ENCODE results near the gene KCNQ5. TPM values are rescaled to one million over a fixed set of nuclear protein-coding genes. Genes with fewer than 3 reads are reported as not detected.

KCNQ5 gene
- total RNA-seq, 1 donor from 2014 or later = 3.9 TPM

GRCh38 chr6:72956272-72956671 lies 334.4 kb downstream of the KCNQ5 start:
- no peak for TF ChIP-seq POLR2A (IDR thresholded peaks at IDR 0.05)
- no peak for TF ChIP-seq CTCF (IDR thresholded peaks at IDR 0.05)
- no peak for TF ChIP-seq POLR2AphosphoS5 (IDR thresholded peaks at IDR 0.05; ENCODE audit: insufficient read depth in 1 of 2, low read depth in 1 of 2)
- intact Hi-C loops (cut with DNase I) = no loop called here
- H3K27ac ChIP-seq = no peak overlapping the region
- DNase-seq (ENCODE audit: extremely low spot score in 2 of 2) = no peak
- no peaks in the 10 kb centered on the region for H3K9me3 ChIP-seq
- no peaks in the 10 kb centered on the region for H3K36me3 ChIP-seq
- no peaks in the 10 kb centered on the region for H3K4me1 ChIP-seq
- no peaks in the 10 kb centered on the region for H3K27me3 ChIP-seq
- H3K4me3 ChIP-seq = no peak overlapping the region

- intact Hi-C loops (cut with DNase I) = no loop called here
- H3K9me3 ChIP-seq = no peaks in the 10 kb centered on the region
- no peak overlapping the region for H3K4me3 ChIP-seq
- no peaks in the 10 kb centered on the region for H3K4me1 ChIP-seq
- no peaks in the 10 kb centered on the region for H3K36me3 ChIP-seq
- no peaks in the 10 kb centered on the region for H3K27me3 ChIP-seq
- DNase-seq (ENCODE audit: extremely low spot score in 2 of 2) = no peak
- TF ChIP-seq CTCF (IDR thresholded peaks at IDR 0.05) (no peak), POLR2AphosphoS5 (IDR thresholded peaks at IDR 0.05; ENCODE audit: insufficient read depth in 1 of 2, low read depth in 1 of 2) (no peak), POLR2A (IDR thresholded peaks at IDR 0.05) (no peak)
- no peak overlapping the region for H3K27ac ChIP-seq
These were observed 338.0 kb downstream of the KCNQ5 start for GRCh38 chr6:72959821-72960220.

GRCh38 chr6:72963946-72964345 lies 342.1 kb downstream of the KCNQ5 start:
- TF ChIP-seq POLR2A (IDR thresholded peaks at IDR 0.05) = no peak
- TF ChIP-seq POLR2AphosphoS5 (IDR thresholded peaks at IDR 0.05; ENCODE audit: insufficient read depth in 1 of 2, low read depth in 1 of 2) = no peak
- no peak for TF ChIP-seq CTCF (IDR thresholded peaks at IDR 0.05)
- Histone ChIP-seq H3K9me3 (no peaks in the 10 kb centered on the region), H3K36me3 (no peaks in the 10 kb centered on the region), H3K4me1 (no peaks in the 10 kb centered on the region), H3K27ac (no peak overlapping the region), H3K4me3 (no peak overlapping the region), H3K27me3 (no peaks in the 10 kb centered on the region)
- no peak for DNase-seq (ENCODE audit: extremely low spot score in 2 of 2)
- intact Hi-C loops (cut with DNase I) = no loop called here

- DNase-seq (ENCODE audit: extremely low spot score in 2 of 2) = no peak
- no peaks in the 10 kb centered on the region for H3K9me3 ChIP-seq
- H3K36me3 ChIP-seq = no peaks in the 10 kb centered on the region
- H3K27me3 ChIP-seq = no peaks in the 10 kb centered on the region
- H3K4me3 ChIP-seq = no peak overlapping the region
- no peaks in the 10 kb centered on the region for H3K4me1 ChIP-seq
- TF ChIP-seq POLR2A (IDR thresholded peaks at IDR 0.05) = no peak
- TF ChIP-seq POLR2AphosphoS5 (IDR thresholded peaks at IDR 0.05; ENCODE audit: insufficient read depth in 1 of 2, low read depth in 1 of 2) = no peak
- TF ChIP-seq CTCF (IDR thresholded peaks at IDR 0.05) = no peak
- intact Hi-C loops (cut with DNase I) = no loop called here
- no peak overlapping the region for H3K27ac ChIP-seq
These were observed 344.9 kb downstream of the KCNQ5 start for GRCh38 chr6:72966628-72967280.

- no peaks in the 10 kb centered on the region for H3K27me3 ChIP-seq
- no peaks in the 10 kb centered on the region for H3K9me3 ChIP-seq
- no peak for DNase-seq (ENCODE audit: extremely low spot score in 2 of 2)
- no peak for TF ChIP-seq POLR2A (IDR thresholded peaks at IDR 0.05)
- no peak overlapping the region for H3K27ac ChIP-seq
- intact Hi-C loops (cut with DNase I) = no loop called here
- no peaks in the 10 kb centered on the region for H3K36me3 ChIP-seq
- H3K4me1 ChIP-seq = no peaks in the 10 kb centered on the region
- no peak overlapping the region for H3K4me3 ChIP-seq
These were observed 345.5 kb downstream of the KCNQ5 start for GRCh38 chr6:72967329-72967728.

Data from vagina (tissue), 2 donors.